CD4-positive, alpha-beta T cell treated with Interleukin-2 at 100 ng/mL for 4 hours (primary cell): ENCODE results near the gene MYO18B.

Experiments used
- DNase-seq: peaks from one replicate; pipeline ENCODE4 v3.0.0-alpha.2; 2020; ENCODE audit warnings: low spot score

Gene MYO18B

DNA sequence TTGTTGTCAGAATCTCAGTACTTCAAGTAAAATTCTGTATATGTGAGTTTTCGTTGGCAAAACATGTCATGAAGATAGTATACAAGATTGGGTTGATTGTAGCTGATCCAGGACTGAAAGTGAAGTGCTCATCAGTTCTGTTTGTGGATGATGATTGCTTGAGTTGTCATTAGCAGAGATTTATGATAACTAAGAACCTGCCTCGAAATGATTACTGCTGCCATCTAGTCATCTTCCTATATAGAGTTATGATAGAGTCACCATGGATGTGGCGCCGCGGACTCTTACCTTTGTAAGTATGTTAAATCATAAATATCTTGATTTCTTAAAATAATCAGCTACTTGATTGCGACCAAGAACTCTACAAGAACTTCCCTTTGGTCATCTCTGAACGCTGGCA lies 27.9 kb upstream of the MYO18B start:
- no peak for DNase-seq

- no peak for DNase-seq
These were observed 27.2 kb upstream of the MYO18B start for GRCh38 chr22:25714739-25715138.

DNA sequence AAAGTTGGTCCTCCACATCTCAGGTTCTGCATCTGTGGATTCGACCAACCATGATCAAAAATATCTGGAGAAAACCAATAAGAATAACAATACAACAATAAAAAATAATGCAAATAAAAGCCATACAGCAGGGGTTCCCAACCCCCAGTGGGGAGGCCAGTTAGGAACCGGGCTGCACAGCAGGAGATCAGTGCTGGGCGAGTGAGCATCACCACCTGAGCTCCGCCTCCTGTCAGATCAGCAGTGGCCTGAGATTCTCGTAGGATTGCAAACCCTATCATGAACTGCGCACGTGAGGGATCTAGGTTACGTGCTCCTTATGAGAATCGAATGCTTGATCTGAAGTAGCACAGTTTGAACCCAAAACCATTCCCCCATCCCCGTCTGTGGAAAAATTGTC lies 25.4 kb upstream of the MYO18B start:
- DNase-seq: no peak

DNA sequence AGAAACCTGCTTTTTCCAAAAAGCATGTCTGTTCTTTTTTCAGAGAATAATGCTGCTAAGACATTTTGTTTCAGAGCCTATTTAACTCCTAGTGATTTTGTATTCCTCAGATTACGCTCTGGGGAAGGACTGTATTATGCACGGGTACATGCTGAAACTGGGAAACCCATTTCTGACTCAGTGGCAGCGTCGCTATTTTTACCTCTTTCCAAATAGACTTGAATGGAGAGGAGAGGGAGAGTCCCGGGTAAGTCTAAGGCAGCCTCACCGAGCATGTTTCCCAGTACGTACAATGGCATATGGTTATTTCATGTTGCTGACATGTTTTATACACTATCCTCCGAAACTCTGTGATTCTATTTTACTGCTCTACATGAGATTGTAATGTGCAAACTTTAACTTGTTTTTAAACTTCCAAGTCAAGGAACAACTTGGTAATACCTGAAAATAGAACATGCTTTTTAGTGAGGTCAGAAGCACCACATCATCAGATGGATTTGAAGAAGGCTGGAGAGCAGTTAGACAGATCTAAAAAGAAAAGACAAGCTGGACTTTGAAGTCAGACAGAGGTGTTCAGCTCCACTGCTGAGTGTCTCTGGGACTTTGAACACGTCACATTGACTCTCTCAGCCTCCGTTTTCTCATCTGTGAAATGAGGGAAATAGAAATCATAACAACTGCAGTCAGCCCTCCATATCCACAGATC lies 23.7 kb upstream of the MYO18B start:
- DNase-seq: no peak

DNA sequence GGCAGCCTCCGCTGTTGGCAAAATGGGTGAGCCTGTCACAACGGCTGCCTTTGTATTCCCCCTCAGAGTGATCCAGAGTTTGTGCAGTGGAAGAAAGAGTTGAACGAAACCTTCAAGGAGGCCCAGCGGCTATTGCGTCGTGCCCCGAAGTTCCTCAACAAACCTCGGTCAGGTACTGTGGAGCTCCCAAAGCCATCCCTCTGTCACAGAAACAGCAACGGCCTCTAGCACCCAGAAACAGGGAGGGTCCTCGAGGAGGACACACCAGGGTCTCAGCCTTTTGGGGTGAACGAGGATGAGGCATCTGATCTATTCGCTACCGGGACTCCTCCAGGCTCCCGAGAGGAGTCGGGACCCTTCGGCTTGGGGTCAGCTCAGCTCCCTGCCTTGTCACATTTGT lies 19.8 kb upstream of the MYO18B start:
- no peak for DNase-seq

GRCh38 chr22:25722626-25723025 lies 19.4 kb upstream of the MYO18B start:
- no peak for DNase-seq

GRCh38 chr22:25726241-25726640 lies 15.7 kb upstream of the MYO18B start:
- no peak for DNase-seq

DNA sequence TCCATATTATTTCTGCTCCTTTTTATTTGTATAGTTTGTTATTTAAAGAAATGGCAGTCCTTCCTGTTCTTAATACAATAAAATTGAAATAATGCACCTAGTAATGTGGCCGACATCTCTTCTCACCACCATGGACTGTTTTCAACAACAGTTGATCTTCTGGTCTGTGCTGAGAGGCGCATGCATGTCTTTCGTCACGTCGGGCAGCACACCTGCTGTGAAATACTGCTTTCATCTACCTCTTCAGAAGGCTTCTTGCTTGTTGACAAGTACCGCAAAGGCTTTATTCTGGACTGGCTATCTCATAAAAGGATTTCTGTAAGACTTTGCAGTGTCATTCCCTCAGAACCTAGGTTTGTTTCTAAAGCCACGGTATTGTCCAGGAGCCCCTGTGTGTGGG lies 13.9 kb upstream of the MYO18B start:
- DNase-seq: no peak

GRCh38 chr22:25729016-25729995 lies 12.7 kb upstream of the MYO18B start:
- DNase-seq: no peak

DNA sequence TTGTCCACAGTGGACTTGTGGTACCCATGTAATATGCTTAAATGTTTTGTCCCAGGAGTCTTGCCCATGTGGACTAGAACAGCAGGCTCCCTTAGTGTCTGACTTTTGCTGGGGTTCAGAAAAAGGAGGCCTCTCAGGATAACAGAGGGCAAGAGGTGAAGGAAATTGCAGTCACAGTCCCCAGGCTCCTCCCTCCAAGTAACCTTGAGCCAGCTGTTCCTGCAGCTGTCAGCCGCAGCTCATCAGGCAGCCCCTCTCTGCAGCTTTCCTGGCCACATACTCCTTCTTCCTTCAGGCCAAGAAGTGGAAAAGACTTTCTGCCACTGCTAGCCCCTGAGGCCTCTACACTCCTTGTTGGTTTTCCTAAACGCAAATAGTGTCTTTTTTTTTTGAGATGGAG lies 6.3 kb upstream of the MYO18B start:
- DNase-seq: no peak

GRCh38 chr22:25736378-25737011 lies 5.5 kb upstream of the MYO18B start:
- no peak for DNase-seq

DNA sequence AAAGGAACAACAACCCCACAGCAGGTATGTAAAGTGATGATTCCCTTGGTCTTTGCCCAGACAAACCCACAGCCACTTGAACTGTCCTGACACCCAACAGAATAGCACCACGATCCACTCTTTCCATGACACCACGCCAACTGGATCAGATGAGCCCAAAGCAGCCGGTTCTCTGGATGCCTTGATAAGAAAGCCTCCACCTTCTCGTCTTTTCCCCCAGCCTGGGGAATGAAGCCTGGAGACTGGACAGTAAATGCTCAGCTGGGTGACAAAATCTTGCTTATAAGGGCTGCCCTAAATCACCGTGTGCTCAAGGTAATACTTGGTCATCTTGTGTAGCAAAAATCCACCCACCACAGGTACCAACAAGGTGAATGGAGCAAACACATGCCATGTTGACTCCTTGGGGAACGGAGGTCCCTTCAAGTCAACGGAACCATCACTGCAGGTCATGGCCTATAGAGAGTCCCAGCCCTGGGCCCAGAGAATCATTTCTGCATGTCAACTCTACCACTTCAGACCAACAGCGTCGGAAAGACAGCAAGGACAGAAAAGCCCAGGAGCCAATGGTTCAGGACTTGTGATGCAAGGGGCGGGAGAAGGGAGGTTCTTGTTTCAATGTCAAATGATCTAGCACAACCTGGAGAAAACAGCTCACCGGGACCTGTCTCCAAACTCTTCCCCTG lies 2.2 kb upstream of the MYO18B start:
- no peak for DNase-seq

DNA sequence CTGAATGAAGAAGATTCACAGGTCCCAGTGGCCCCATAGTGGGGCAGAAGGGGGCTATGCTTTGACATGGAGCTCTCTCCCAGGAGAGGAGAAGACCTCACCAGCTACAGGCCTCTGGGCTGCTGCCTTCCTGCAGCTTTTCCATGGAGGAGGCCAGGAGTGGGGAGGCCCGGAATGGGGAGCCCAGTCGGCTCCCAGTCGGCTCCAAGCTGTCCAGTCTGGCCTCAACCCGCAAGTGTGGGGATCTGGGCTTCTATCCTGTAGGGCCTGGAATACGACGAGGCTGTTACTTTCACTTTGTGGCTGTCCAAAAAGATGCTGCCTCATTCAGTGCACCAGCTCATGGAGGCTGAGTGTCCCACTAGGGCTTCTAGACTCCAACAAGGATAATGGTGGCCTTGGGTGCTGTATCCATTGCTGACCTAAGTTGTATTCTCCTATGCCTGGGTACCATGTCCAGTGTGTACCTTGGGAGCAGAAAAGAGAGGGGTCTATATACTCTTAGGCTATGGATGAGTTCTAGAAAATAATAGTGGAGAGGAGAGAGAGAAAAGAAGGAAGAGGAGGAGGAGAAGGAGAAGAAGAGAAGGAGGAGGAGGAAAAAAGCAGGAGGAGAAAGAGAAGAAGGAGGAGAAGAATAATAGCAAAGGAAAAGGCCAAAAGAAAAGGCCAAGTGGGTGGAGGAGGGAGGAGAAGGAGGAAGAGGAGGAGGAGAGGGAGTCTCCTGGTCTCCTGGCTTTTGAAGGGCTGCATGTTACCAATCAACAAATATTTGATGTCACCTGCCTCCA lies 1.1 kb downstream of the MYO18B start:
- no peak for DNase-seq

DNA sequence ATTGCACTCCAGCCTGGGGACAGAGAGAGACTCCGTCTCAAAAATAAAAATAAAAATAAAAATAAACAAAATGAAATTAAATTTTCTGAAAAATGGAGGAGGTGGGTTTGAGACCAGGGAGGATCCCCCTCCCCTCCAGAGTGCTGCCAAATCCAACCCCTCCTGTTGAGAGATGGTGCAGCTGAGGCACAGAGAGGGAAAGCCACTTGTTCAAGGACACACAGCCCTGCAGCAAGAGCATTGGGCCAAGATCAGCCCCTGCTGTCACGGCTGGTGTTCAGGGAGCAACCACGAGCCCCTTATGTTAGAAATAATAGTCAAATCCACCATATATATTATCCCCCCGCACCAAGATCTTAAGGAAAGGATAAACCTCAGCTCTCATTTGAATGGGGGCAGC lies 2.7 kb downstream of the MYO18B start:
- no peak for DNase-seq

DNA sequence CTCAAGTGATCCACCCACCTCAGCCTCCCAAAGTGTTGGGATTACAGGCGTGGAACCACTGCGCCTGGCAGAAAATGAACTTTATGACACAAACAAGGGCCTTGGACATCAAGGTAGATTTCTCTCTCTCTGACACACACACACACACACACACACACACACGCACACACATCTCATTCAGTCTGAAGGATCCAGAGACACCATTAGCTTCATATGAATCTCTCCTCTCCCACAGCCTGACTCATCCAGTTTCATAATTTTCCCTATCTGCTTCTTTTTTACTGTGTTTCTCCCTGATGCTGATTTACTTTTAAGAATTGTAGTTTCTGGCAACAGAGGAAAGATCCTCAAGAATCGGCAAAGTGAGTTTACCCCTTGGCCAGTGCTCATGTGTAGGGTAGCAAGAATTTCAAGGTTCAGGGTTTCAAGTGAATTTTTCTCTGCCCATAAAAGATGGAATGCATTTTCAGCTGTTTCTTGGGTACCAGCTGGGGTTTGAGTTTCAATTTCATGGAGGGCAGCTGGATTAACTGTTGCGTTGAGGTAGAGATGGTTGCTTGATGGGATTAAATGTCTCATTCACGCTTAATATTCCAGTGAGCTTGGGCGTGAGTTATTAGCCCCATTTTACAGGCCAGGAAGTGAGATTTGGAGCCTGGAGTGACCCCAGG lies 3.5 kb downstream of the MYO18B start:
- DNase-seq: no peak

- no peak for DNase-seq
These were observed 4.0 kb downstream of the MYO18B start for GRCh38 chr22:25746012-25746373.

- no peak for DNase-seq
These were observed 5.4 kb downstream of the MYO18B start for GRCh38 chr22:25747245-25747944.

GRCh38 chr22:25748140-25748539 lies 6.2 kb downstream of the MYO18B start:
- no peak for DNase-seq

DNA sequence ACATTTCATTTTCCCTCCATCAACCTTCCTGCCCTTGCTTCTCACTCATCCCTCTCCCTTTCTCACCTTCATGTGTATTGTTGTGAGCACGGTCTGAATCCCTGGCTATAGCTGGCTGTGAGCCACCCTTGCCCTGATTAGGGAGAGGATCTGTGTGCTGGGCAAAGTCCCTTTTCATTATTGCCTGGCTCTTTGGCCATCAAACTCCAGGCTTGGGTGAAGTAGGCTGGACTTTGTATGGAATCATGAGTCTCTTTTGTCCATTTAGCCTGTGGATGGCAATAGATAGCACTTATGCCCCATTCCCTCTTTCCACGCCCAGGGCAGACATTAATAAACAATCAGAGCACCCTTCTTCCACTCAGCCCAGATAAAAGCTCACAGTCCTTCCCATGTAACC lies 6.7 kb downstream of the MYO18B start:
- no peak for DNase-seq

DNA sequence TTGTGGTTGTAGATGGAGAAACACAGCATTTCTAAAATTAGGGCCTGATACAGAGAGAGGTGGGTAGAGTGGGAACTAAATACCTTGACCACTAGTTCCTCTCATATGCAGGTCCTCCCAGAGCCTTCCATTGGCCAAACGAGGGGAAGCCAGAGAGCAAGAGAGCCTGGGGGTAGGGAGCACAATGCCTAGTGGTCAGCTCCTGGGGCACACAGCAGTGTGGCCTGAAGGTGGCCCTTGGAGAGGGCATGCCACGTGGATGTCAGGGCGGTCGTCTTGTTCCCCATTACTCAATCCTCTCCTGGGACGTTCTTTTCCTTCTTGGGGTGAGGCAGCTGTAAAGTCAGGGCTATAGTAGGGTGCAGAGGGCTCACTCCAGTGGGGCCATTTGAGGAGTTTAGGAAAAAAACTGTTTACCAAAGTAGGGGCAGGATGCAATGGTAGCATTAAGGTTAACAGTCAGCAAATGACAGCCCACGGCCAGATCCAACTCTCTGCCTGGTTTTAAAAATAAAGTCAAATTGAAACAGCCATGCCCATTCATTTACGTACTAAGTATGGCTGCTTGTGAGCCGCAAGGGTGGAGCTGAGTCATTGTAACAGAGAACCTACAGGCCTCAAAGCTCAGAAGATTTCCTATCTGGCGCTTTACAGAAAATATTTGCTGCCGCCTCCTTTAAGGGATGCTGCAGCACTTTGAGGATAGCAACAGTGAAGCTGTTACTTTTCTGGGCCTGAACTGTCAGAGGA lies 7.6 kb downstream of the MYO18B start:
- no peak for DNase-seq
